ACHN (cell line): ENCODE data around the gene ABHD17C.
A peak's percentile ranks its signal among the peaks of the same experiment; 100 is the strongest.
"Not testable (repeated sequence)": the region's sequence is repeated elsewhere in the genome, so short reads cannot be mapped to it uniquely, and the experiment has no call there.

Experiments
- DNase-seq: peaks from one replicate; pipeline ENCODE4 v3.0.0-alpha.2; 2015
- in situ Hi-C: cut with HindIII; loops from 2 replicates; pipeline ENCODE4 v1.10.0; 2017; ENCODE audit warnings: low sequenced_read_pairs, low pct_ligation_motif_present, low pct_unique_long_range_greater_than_20kb

The ABHD17C gene

GRCh38 chr15:80695099-80695910 lies at the start of gene ABHD17C:
TSS of gene ABHD17C (plus strand) at chr15:80695310. CDS start at chr15:80695430, 120 bp downstream.
- peak; percentile 51 for DNase-seq
- in situ Hi-C loops, result no loop called here

- no peak for DNase-seq
- in situ Hi-C loops, result no loop called here
Observed at GRCh38 chr15:80645494-80646065, 49.5 kb upstream of the ABHD17C start.

GRCh38 chr15:80647424-80647823 lies 47.7 kb upstream of the ABHD17C start:
- DNase-seq, in situ Hi-C loops: not testable (repeated sequence)

- in situ Hi-C loops, result no loop called here
- no peak for DNase-seq
Observed at GRCh38 chr15:80654299-80654698, 40.8 kb upstream of the ABHD17C start.

GRCh38 chr15:80659375-80659774 lies 35.7 kb upstream of the ABHD17C start:
- no peak for DNase-seq
- in situ Hi-C loops, result no loop called here

- in situ Hi-C loops, result no loop called here
- DNase-seq, result peak; percentile 47
Observed at GRCh38 chr15:80660119-80660518, 35.0 kb upstream of the ABHD17C start.

GRCh38 chr15:80662129-80662528 lies 33.0 kb upstream of the ABHD17C start:
- DNase-seq, result no peak
- in situ Hi-C loops, result no loop called here

- in situ Hi-C loops, result no loop called here
- no peak for DNase-seq
Observed at GRCh38 chr15:80662757-80663553, 32.2 kb upstream of the ABHD17C start.

GRCh38 chr15:80665151-80665550 lies 30.0 kb upstream of the ABHD17C start:
- in situ Hi-C loops, result no loop called here
- no peak for DNase-seq

- in situ Hi-C loops, result no loop called here
Observed at GRCh38 chr15:80667936-80668335, 27.2 kb upstream of the ABHD17C start.

GRCh38 chr15:80668546-80669236 lies 26.4 kb upstream of the ABHD17C start:
- in situ Hi-C loops, result no loop called here
- no peak for DNase-seq

More at GRCh38 chr15:80667936-80668335, 27.2 kb upstream of the ABHD17C start:
- no peak for DNase-seq

- in situ Hi-C loops, result no loop called here
- DNase-seq, result no peak
Observed at GRCh38 chr15:80669663-80670273, 25.3 kb upstream of the ABHD17C start.

- in situ Hi-C loops, result no loop called here
- DNase-seq, result no peak
Observed at GRCh38 chr15:80673561-80674244, 21.4 kb upstream of the ABHD17C start.

GRCh38 chr15:80674245-80674614 lies 20.9 kb upstream of the ABHD17C start:
- in situ Hi-C loops, result no loop called here
- no peak for DNase-seq

GRCh38 chr15:80677041-80677440 lies 18.1 kb upstream of the ABHD17C start:
- in situ Hi-C loops, result no loop called here

GRCh38 chr15:80679167-80679803 lies 15.8 kb upstream of the ABHD17C start:
- in situ Hi-C loops, result no loop called here
- DNase-seq, result no peak

More at GRCh38 chr15:80677041-80677440, 18.1 kb upstream of the ABHD17C start:
- DNase-seq, result no peak

- no peak for DNase-seq
- in situ Hi-C loops, result no loop called here
Observed at GRCh38 chr15:80679804-80680175, 15.3 kb upstream of the ABHD17C start.
